HCT116 (cell line): Measurements from ENCODE around the gene ADGRD1. TPM values are rescaled to one million over a fixed set of nuclear protein-coding genes. Genes with fewer than 3 reads are reported as not detected.

Experiments used
- ATAC-seq: fragments of 200-7000 bp; cut with Tn5 transposase; 2 replicates; pipeline ENCODE4 v1.9.1; 2020; ENCODE audit warnings: mild to moderate bottlenecking, moderate library complexity
- BruUV-seq: library from RNA; stranded (reverse); fragments of 400-500 nt; replicated peaks from 2 replicates; lab custom pipeline; 2021; lab: Mats Ljungman, UMichigan
- CTCF ChIA-PET: fragments of 300-600 bp; sonication (Branson Sonifier 250); formaldehyde crosslinking; loops from one replicate; lab custom pipeline; 2021; ENCODE audit warnings: antibody characterized with exemption; lab: Charles Lee
- POLR2A ChIA-PET: fragments of 300-600, 350-600 bp; sonication (Branson Sonifier 250); formaldehyde crosslinking; loops from one replicate; lab custom pipeline; 2021; ENCODE audit warnings: antibody characterized with exemption; lab: Charles Lee
- RAD21 ChIA-PET, 2 experiments: fragments of 300-600 bp; sonication (Branson Sonifier 250); formaldehyde crosslinking; loops; one replicate each; lab custom pipeline; 2023; ENCODE audit warnings: low total read pairs in 2 of 2; ENCODE audit not compliant: uncharacterized antibody in 2 of 2, unreplicated experiment in 2 of 2, low non-redundant PET in 1 of 2; lab: Charles Lee
- DNase-seq: peaks from one replicate; pipeline ENCODE4 v3.0.0-alpha.2; 2010; ENCODE audit warnings: low read depth, low spot score
- H2AFZ ChIP-seq: fragments of 200-600 bp; shearing (Covaris generic), sonication (generic); 2 replicates; pipeline ENCODE4 v1.6.1; 2017; ENCODE audit warnings: low read depth, mixed run types, mixed read lengths, antibody characterized with exemption, low read length; ENCODE audit not compliant: poor library complexity, severe bottlenecking
- H3K27ac ChIP-seq: 2 replicates; pipeline ENCODE4 v1.5.1; 2012; ENCODE audit warnings: low read depth, low read length
- H3K27me3 ChIP-seq: fragments of 200-600 bp; sonication (generic); 2 replicates; pipeline ENCODE4 v1.6.1; 2016; ENCODE audit warnings: mixed run types, low read length, mixed read lengths; ENCODE audit not compliant: insufficient read depth
- H3K36me3 ChIP-seq, 2 experiments: fragments of 200-500 bp in 1 of 2; fragments of 200-600 bp in 1 of 2; sonication (Bioruptor generic) in 1 of 2; sonication (generic) in 1 of 2; 2 replicates each; pipeline versions ENCODE4 v1.5.1 to v1.6.1; 2014 to 2016; ENCODE audit warnings: low read length in 2 of 2, inconsistent platforms in 1 of 2, mixed read lengths in 1 of 2, mixed run types in 1 of 2; ENCODE audit not compliant: insufficient read depth in 2 of 2, control insufficient read depth in 1 of 2
- H3K4me1 ChIP-seq, 2 experiments: fragments of 200-600 bp in 1 of 2; sonication (generic) in 1 of 2; 2 replicates each; pipeline versions ENCODE4 v1.5.1 to v1.6.1; 2012 to 2017; ENCODE audit warnings: low read length in 2 of 2, inconsistent platforms in 1 of 2, mild to moderate bottlenecking in 1 of 2, mixed read lengths in 1 of 2, mixed run types in 1 of 2, moderate library complexity in 1 of 2; ENCODE audit not compliant: insufficient read depth in 2 of 2, control insufficient read depth in 1 of 2
- H3K4me2 ChIP-seq: fragments of 200-600 bp; sonication (generic); 2 replicates; pipeline ENCODE4 v1.6.1; 2017; ENCODE audit warnings: mixed run types, low read length, mixed read lengths
- H3K4me3 ChIP-seq, 2 experiments: fragments of 200-600 bp in 1 of 2; sonication (generic) in 1 of 2; replicated peaks in 1 of 2; 2 replicates each; pipeline ENCODE4 v1.5.1; 2011 to 2016; ENCODE audit warnings: low read length in 2 of 2, control low read depth in 1 of 2, low read depth in 1 of 2, mild to moderate bottlenecking in 1 of 2, mixed read lengths in 1 of 2, mixed run types in 1 of 2
- H3K79me2 ChIP-seq: fragments of 200-600 bp; sonication (generic); 2 replicates; pipeline ENCODE4 v1.6.1; 2017; ENCODE audit warnings: mild to moderate bottlenecking, mixed run types, low read length, moderate library complexity, mixed read lengths; ENCODE audit not compliant: insufficient read depth
- H3K9ac ChIP-seq: fragments of 200-600 bp; sonication (generic); 2 replicates; pipeline ENCODE4 v1.6.1; 2016; ENCODE audit warnings: low read length, mixed read lengths
- H3K9me2 ChIP-seq: fragments of 200-600 bp; sonication (generic), shearing (Covaris generic); 2 replicates; pipeline ENCODE4 v1.6.1; 2017; ENCODE audit warnings: mixed run types, mild to moderate bottlenecking, moderate library complexity; ENCODE audit not compliant: insufficient read depth
- H3K9me3 ChIP-seq, 2 experiments: fragments of 200-500 bp in 1 of 2; fragments of 200-600 bp in 1 of 2; sonication (Bioruptor generic) in 1 of 2; sonication (generic) in 1 of 2; 2 replicates each; pipeline ENCODE4 v1.6.1; 2014 to 2017; ENCODE audit warnings: low read length in 2 of 2, mixed read lengths in 2 of 2, inconsistent platforms in 1 of 2, low read depth in 1 of 2, mild to moderate bottlenecking in 1 of 2, mixed run types in 1 of 2, moderate library complexity in 1 of 2; ENCODE audit not compliant: control insufficient read depth in 1 of 2, insufficient read depth in 1 of 2
- H4K20me1 ChIP-seq: fragments of 200-600 bp; sonication (generic), shearing (Covaris generic); 2 replicates; pipeline ENCODE4 v1.6.1; 2017; ENCODE audit warnings: mixed run types, mild to moderate bottlenecking, moderate library complexity; ENCODE audit not compliant: insufficient read depth
- CTCF ChIP-seq, 3 experiments: fragments of 200-600 bp in 1 of 3; sonication (generic) in 1 of 3; IDR thresholded peaks in 2 of 3; conservative IDR thresholded peaks in 1 of 3; 2 replicates each; pipeline ENCODE4 v1.5.1; 2012 to 2017; ENCODE audit warnings: low read depth in 2 of 3, low read length in 2 of 3, antibody characterized with exemption in 1 of 3, borderline replicate concordance in 1 of 3, control low read depth in 1 of 3, mild to moderate bottlenecking in 1 of 3, mixed read lengths in 1 of 3, mixed run types in 1 of 3, moderate library complexity in 1 of 3; ENCODE audit not compliant: insufficient read depth in 1 of 3
- EGR1 ChIP-seq: IDR thresholded peaks from 2 replicates; pipeline ENCODE4 v1.6.1; 2012; ENCODE audit warnings: low read depth
- EZH2 ChIP-seq: fragments of 200-600 bp; sonication (generic); IDR thresholded peaks from 2 replicates; pipeline ENCODE4 v1.6.1; 2017; ENCODE audit warnings: antibody characterized with exemption, mixed run types
- EZH2phosphoT487 ChIP-seq: fragments of 200-600 bp; IDR thresholded peaks from 2 replicates; pipeline ENCODE4 v1.6.1; 2018; ENCODE audit warnings: antibody characterized with exemption, borderline replicate concordance
- FOSL1 ChIP-seq: IDR thresholded peaks from 2 replicates; pipeline ENCODE4 v1.6.1; 2012; ENCODE audit warnings: low read depth
- JUND ChIP-seq: IDR thresholded peaks from 2 replicates; pipeline ENCODE4 v1.6.1; 2012
- POLR2A ChIP-seq: IDR thresholded peaks from 2 replicates; pipeline ENCODE4 v1.7.0; 2011; ENCODE audit warnings: borderline replicate concordance; ENCODE audit not compliant: insufficient read depth, insufficient read length; ENCODE audit errors: extremely low read depth
- POLR2AphosphoS5 ChIP-seq: IDR thresholded peaks from 2 replicates; pipeline ENCODE4 v1.6.1; 2011; ENCODE audit warnings: mild to moderate bottlenecking, low read depth, low read length, moderate library complexity
- REST ChIP-seq: IDR thresholded peaks from 2 replicates; pipeline ENCODE4 v1.6.1; 2012; ENCODE audit warnings: low read depth
- SP1 ChIP-seq: IDR thresholded peaks from 2 replicates; pipeline ENCODE4 v1.6.1; 2012; ENCODE audit warnings: low read depth
- SRF ChIP-seq: IDR thresholded peaks from 2 replicates; pipeline ENCODE4 v1.6.1; 2012; ENCODE audit warnings: low read depth
- TCF7L2 ChIP-seq: IDR thresholded peaks from 2 replicates; pipeline ENCODE4 v1.7.0; 2011; ENCODE audit warnings: borderline replicate concordance, inconsistent platforms; ENCODE audit not compliant: insufficient read depth, insufficient read length; ENCODE audit errors: extremely low read depth
- YY1 ChIP-seq: IDR thresholded peaks from 2 replicates; pipeline ENCODE4 v1.6.1; 2011; ENCODE audit warnings: low read length, low read depth, moderate library complexity, mild to moderate bottlenecking; ENCODE audit not compliant: insufficient replicate concordance; ENCODE audit errors: extremely low read depth
- ZBTB33 ChIP-seq: IDR thresholded peaks from 2 replicates; pipeline ENCODE4 v1.6.1; 2011; ENCODE audit warnings: mild to moderate bottlenecking, low read length, moderate library complexity; ENCODE audit not compliant: insufficient replicate concordance; ENCODE audit errors: extremely low read depth
- ZNF274 ChIP-seq: fragments of 200-500 bp; sonication (Bioruptor generic); IDR thresholded peaks from 2 replicates; pipeline ENCODE4 v1.6.1; 2014; ENCODE audit warnings: mild to moderate bottlenecking, low read depth, low read length, inconsistent platforms
- intact Hi-C: fragments of 100-400 bp; cut with micrococcal nuclease; formaldehyde crosslinking; loops from 2 replicates; pipeline ENCODE4 v1.10.0; 2022
- total RNA-seq: library from RNA; stranded (reverse); gene quantifications from one replicate; pipeline ENCODE4 v1.2.1, GENCODE V29; 2021; ENCODE audit not compliant: unreplicated experiment

Gene ADGRD1
- total RNA-seq, 1 experiment from 2014 or later, result 0.44 TPM

GRCh38 chr12:130949806-130950205 lies 3.9 kb upstream of the ADGRD1 start:
- ChIA-PET CTCF (no interaction called here), RAD21 (no interaction called here), POLR2A (no interaction called here)
- intact Hi-C loops, result no loop called here
- Histone ChIP-seq H4K20me1 (no peaks in the 10 kb centered on the region), H3K79me2 (no peaks in the 10 kb centered on the region), H3K36me3 (no peaks in the 10 kb centered on the region), H3K4me3 (no peak overlapping the region), H3K9me2 (no peaks in the 10 kb centered on the region), H3K9ac (no peak overlapping the region), H2AFZ (no peak overlapping the region), H3K4me1 (no peaks in the 10 kb centered on the region), H3K9me3 (no peaks in the 10 kb centered on the region), H3K27ac (no peak overlapping the region), H3K4me2 (no peak overlapping the region), H3K27me3 (peaks cover 18% of the 10 kb centered on the region)
- ATAC-seq (no peak), DNase-seq (no peak)
- BruUV-seq, result no TSS peak
- no peak for TF ChIP-seq EGR1
- TF ChIP-seq SRF, result no peak
- TF ChIP-seq FOSL1, result no peak
- TF ChIP-seq ZNF274, result no peak
- TF ChIP-seq ZBTB33, result no peak
- TF ChIP-seq TCF7L2, result no peak
- TF ChIP-seq EZH2phosphoT487, result no peak
- no peak for TF ChIP-seq SP1
- no peak for TF ChIP-seq POLR2AphosphoS5
- TF ChIP-seq YY1, result no peak
- TF ChIP-seq CTCF (IDR thresholded peaks at IDR 0.05 in 2 of 3, conservative IDR thresholded peaks at IDR 0.05 in 1 of 3; ENCODE audit: borderline replicate concordance in 1 of 3, insufficient read depth in 1 of 3, low read depth in 2 of 3, low read length in 2 of 3), result no peak
- no peak for TF ChIP-seq JUND
- TF ChIP-seq POLR2A, result no peak
- no peak for TF ChIP-seq EZH2
- TF ChIP-seq REST, result no peak
